ENCODE data around the gene SMG6. TPM values are rescaled to one million over a fixed set of nuclear protein-coding genes. Genes with fewer than 3 reads are reported as not detected.

The SMG6 gene
- total RNA-seq, 2 donors from 2014 or later: 33.2 to 82.9 TPM

DNA sequence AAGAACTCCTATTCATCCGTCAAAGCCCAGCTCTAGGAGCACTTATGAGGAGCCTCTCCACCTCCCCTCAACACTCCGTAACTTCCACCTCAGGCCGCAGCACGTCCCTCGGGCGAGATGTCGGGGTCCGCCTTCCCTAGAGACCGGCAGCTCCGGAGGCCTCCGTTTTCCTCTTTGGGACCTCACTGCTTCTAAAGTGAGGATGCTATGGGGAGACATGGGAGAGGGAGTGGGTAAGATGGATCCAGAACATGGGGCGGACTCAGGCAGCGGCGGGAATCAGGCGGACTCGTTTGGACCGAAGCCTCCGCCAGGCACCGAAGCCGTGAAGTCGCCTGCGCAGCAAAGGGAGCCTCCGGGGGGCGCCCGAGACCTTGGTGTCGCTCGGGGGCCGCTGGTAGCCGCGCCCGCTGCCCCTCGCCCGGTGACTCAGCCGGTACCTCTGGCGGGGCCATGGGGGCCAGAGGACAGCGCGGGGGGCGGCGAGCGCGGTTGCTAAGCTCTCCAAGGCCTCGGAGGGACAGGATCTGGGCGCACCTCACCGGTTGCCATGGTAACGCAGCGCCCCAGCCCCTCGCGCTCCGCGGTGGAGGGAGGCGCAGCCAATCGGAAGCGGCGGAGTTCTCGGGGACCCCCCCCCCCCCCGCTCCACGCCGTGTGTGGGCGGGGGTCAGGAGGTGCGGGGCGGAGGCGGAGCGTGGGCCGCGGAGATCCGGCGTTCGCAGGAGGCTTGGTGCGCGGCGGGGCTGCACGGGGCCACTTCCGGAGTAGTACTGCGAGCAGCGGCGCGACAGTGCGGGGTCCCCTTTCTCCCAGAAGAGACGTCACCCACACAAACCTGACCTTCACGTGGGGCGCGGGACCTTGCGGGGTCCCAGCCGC lies 250.0 kb downstream of the SMG6 start:
- Histone ChIP-seq H3K36me3 (no peaks in the 10 kb centered on the region), H3K4me3 (peak overlapping the region; percentile 82), H3K9me3 (no peaks in the 10 kb centered on the region), H3K4me1 (ENCODE audit: control insufficient read depth in 1 of 2, low read depth in 2 of 2) (peaks cover 30 to 46% of the 10 kb centered on the region in 2 donors), H3K27me3 (replicated peaks; ENCODE audit: insufficient read depth) (no peaks in the 10 kb centered on the region), H3K27ac (no peak overlapping the region)
- ATAC-seq (ENCODE audit: insufficient number of reproducible peaks, low FRiP score, low read depth) (no peak), DNase-seq (ENCODE audit: low spot score) (no peak)
- TF ChIP-seq, protein P1, sequence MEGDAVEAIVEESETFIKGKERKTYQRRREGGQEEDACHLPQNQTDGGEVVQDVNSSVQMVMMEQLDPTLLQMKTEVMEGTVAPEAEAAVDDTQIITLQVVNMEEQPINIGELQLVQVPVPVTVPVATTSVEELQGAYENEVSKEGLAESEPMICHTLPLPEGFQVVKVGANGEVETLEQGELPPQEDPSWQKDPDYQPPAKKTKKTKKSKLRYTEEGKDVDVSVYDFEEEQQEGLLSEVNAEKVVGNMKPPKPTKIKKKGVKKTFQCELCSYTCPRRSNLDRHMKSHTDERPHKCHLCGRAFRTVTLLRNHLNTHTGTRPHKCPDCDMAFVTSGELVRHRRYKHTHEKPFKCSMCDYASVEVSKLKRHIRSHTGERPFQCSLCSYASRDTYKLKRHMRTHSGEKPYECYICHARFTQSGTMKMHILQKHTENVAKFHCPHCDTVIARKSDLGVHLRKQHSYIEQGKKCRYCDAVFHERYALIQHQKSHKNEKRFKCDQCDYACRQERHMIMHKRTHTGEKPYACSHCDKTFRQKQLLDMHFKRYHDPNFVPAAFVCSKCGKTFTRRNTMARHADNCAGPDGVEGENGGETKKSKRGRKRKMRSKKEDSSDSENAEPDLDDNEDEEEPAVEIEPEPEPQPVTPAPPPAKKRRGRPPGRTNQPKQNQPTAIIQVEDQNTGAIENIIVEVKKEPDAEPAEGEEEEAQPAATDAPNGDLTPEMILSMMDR (IDR thresholded peaks at IDR 0.05): no peak

DNA sequence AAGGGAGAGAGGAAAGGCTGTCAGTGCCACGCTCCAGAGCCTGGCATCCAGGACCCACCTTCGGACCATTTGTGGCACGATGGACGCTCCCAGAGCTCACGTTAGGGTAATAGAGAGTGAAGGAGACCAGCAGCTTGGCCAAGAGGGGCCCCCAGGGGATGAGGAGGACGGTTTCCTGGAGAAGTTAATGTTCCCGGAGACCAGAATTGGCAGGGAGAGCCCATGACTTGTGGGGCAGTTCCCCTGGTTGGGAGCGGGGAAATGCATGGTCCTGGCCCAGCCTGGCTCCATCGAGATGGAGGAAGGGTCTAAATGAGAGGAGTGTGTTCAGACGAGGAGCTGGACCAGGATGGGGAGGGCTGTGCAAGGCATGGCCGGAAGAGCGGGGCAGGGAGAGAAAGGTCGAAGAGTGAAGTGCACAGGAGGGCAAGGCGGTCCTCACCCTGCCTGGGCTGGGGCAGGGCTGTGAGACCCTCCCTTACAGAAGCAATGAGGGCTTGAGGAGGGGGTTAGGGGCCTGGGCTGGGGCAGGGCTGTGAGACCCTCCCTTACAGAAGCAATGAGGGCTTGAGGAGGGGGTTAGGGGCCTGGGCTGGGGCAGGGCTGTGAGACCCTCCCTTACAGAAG lies 251.5 kb downstream of the SMG6 start:
- Histone ChIP-seq H3K27me3 (replicated peaks; ENCODE audit: insufficient read depth) (no peaks in the 10 kb centered on the region), H3K27ac (no peak overlapping the region), H3K4me1 (ENCODE audit: control insufficient read depth in 1 of 2, low read depth in 2 of 2) (peaks cover 30 to 48% of the 10 kb centered on the region in 2 donors), H3K4me3 (no peak overlapping the region), H3K36me3 (no peaks in the 10 kb centered on the region), H3K9me3 (no peaks in the 10 kb centered on the region)
- TF ChIP-seq, protein P1 (IDR thresholded peaks at IDR 0.05): no peak
- DNase-seq (ENCODE audit: low spot score): no peak
- ATAC-seq (ENCODE audit: insufficient number of reproducible peaks, low FRiP score, low read depth): no peak

DNA sequence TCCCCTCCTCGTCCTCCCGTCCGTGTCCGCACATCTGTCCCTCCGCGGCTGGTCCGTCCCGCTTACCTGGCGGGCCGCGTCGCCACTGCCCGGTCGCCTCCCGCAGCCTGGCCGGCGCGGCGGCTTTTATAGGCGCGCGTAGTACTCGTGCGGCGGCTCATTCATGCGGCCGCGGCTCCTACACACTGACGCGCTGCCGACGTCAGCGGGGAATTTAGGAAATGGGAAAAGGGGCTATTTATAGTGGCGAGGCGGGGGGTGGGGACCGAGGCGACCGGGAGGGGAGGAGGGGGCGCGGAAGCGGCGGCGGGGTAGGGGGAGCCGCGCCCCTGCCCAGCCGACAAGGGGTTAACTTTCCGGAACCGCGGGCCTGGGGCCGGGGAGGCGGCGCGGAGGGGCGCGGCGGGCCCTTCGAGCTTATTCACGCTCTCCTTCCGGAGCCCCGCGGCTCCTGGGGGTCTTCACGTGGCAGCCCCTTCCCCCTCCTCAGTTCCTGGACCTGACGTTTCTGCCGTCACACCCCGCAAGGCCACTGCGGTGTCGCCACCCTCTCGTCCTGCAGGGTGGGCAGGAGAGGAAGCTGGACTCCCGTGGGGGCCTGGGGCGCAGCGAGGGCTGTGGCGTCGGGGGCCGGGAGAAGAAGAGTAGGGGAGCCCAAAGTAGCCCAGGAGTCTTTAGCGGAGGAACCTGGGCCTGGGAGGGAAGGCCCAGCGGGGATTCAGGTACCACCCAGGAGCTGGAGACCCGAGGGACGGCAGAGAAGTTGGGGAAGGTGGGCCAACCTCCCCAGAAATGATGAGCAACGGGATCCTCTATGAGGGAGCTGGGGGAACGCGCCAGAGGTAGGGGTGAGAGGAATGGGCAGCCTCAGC lies 252.3 kb downstream of the SMG6 start:
- no peaks in the 10 kb centered on the region for H3K36me3 ChIP-seq
- TF ChIP-seq, protein P1 (IDR thresholded peaks at IDR 0.05): no peak
- H3K9me3 ChIP-seq: no peaks in the 10 kb centered on the region
- ATAC-seq (ENCODE audit: insufficient number of reproducible peaks, low FRiP score, low read depth) (no peak), DNase-seq (ENCODE audit: low spot score) (no peak)
- peaks cover 30 to 45% of the 10 kb centered on the region in 2 donors for H3K4me1 ChIP-seq (ENCODE audit: control insufficient read depth in 1 of 2, low read depth in 2 of 2)
- H3K27me3 ChIP-seq (replicated peaks; ENCODE audit: insufficient read depth): no peaks in the 10 kb centered on the region
- H3K27ac ChIP-seq: no peak overlapping the region
- peak overlapping the region; percentile 76 for H3K4me3 ChIP-seq

DNA sequence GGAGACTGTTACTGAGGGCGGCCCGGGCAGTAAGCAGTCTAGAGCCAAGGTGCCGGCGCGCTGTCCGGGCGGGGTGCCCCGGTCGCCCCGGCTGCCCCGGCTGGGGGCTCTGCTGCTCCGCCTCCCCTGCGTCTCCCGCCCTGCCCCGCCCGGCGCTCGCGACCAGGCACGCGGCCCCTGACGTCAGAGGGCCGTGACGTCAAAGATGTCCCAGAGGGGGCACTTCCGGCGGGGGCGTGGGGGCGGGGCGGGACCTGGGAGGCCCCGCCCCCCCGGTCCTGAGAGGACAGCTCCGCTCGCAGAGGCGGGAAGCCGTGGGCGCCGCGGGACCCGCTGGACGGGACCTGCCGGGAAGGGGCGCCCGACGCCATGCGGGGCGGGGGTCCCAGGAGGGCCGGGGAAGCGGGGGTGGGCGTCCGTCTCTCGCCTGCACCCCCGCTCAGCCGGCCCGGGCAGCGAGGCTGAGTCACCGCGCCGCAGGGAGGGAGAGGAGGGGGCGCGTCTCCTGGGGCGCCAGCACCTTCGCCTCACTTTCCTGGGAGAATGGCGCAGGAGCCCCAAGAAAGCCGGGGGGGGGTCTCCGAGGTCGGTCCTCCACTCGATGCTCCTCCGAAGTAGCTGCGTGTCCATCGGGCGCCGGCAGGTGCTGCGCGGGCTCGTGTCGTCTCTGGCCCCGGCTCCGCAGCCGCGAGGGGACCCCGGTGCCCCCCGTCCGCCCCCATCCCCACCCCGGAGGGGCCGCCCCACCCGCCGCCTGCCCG lies 253.1 kb downstream of the SMG6 start:
- no peaks in the 10 kb centered on the region for H3K9me3 ChIP-seq
- H3K4me1 ChIP-seq (ENCODE audit: control insufficient read depth in 1 of 2, low read depth in 2 of 2): peaks cover 30 to 42% of the 10 kb centered on the region in 2 donors
- ATAC-seq (ENCODE audit: insufficient number of reproducible peaks, low FRiP score, low read depth) (peak; percentile 7), DNase-seq (ENCODE audit: low spot score) (no peak)
- no peak overlapping the region for H3K27ac ChIP-seq
- TF ChIP-seq, protein P1 (IDR thresholded peaks at IDR 0.05): no peak
- peak overlapping the region; percentile 76 for H3K4me3 ChIP-seq
- H3K27me3 ChIP-seq (replicated peaks; ENCODE audit: insufficient read depth): no peaks in the 10 kb centered on the region
- no peaks in the 10 kb centered on the region for H3K36me3 ChIP-seq

Measured in thoracic aorta (tissue), 2 donors.